GM21367 (cell line): ENCODE measurements around the gene RALA.

Source experiments
- ATAC-seq: cut with Tn5 transposase; IDR thresholded peaks from one replicate; pipeline ENCODE4 v1.9.1; 2021; ENCODE audit not compliant: unreplicated experiment

Gene RALA, protein sequence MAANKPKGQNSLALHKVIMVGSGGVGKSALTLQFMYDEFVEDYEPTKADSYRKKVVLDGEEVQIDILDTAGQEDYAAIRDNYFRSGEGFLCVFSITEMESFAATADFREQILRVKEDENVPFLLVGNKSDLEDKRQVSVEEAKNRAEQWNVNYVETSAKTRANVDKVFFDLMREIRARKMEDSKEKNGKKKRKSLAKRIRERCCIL

DNA sequence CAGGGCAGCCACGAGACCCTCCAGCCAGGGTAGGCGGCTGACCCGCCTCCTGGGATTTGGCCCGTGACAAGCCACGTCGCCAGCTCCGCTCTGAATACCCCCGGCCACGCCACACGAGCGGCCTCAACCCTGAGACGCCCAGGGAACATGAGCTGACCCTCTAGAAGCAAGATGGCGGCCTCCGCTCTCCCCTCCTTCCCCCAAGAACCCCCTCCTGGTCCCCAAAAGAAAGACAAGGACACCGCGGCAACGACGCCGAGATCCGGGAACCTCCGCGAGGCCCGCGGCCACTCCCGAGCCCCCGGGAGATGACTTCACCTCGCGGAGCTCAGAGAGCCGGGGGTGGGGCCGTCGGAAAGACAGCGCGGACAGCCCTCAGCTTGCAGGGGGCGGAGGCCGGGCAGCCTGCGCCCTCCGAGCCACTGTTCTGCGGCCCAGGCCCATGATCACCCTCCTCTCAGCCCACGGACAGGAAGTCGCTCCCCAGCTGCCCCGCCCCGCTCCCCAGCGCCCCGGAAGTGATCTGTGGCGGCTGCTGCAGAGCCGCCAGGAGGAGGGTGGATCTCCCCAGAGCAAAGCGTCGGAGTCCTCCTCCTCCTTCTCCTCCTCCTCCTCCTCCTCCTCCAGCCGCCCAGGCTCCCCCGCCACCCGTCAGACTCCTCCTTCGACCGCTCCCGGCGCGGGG, at the start of gene RALA:
Gene RALA, plus strand, starts transcription at position 526 of the 685 bp plus-strand sequence. CDS start 63,096 bp downstream, outside the sequence.
- peak; percentile 88 for ATAC-seq

- no peak for ATAC-seq
Measured at GRCh38 chr7:39574673-39575349, 48.6 kb upstream of the RALA start.

- no peak for ATAC-seq
Measured at GRCh38 chr7:39577229-39577874, 46.0 kb upstream of the RALA start.

- ATAC-seq: peak; percentile 94
Measured at GRCh38 chr7:39580149-39580874, 43.1 kb upstream of the RALA start.

GRCh38 chr7:39582536-39582935, 40.8 kb upstream of the RALA start:
- no peak for ATAC-seq

GRCh38 chr7:39583539-39583938, 39.8 kb upstream of the RALA start:
- no peak for ATAC-seq

GRCh38 chr7:39587393-39587792, 36.0 kb upstream of the RALA start:
- ATAC-seq: no peak

- ATAC-seq: no peak
Measured at GRCh38 chr7:39588416-39588815, 35.0 kb upstream of the RALA start.

DNA sequence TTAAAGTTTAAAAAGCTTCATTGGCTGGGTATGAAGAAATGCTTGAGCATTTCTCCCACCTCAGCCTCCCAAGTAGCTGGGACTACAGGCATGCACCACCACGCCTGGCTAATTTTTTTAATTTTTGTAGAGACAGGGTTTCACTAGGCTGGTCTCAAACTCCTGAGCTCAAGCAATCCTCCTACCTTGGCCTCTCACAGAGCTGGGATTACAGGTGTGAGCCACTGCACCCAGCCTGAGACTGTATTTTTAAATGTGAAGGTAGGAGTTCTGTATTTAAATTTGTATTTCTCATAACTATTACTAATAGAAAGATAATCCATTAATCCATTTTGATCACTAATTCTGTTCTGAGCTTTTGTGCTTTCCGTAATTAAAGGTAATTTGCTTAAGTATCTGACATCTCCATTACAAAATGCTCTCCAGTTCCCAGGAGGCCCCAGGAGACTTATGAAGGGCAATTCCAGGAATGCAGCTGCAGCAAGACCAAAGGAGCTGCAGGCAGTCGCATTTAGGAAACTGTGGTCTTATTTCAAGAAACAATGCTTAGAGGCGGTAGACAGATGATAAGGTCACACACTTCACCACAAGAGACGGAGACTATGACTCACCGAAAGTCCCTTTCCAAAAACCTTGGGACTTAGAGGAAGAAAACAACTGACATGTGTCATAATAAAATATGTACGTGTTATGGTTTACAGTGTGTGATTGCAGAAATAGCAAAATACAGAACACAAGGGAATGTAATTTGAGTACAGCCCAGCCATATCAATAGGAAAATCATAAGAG, 33.9 kb upstream of the RALA start:
- peak; percentile 89 for ATAC-seq

DNA sequence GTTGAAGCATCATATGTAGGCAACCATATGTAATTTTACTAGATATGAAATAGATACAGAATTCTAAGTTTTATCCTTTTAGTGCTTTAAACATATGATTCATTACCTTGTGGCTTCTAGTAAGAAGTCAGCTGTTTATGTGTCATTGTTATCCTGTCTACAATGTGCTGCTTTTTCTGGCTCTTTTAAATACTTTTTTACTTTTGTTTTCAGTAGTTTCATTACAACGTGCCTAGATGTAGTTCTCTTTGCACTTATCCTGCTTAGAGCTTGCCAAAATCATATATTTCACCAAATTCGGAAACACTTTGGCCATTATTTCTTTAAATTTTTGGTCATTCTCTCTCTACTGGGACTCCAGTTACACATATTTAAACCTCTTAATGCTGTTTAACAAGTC, 30.8 kb upstream of the RALA start:
- no peak for ATAC-seq

GRCh38 chr7:39594988-39595620, 28.3 kb upstream of the RALA start:
- no peak for ATAC-seq

DNA sequence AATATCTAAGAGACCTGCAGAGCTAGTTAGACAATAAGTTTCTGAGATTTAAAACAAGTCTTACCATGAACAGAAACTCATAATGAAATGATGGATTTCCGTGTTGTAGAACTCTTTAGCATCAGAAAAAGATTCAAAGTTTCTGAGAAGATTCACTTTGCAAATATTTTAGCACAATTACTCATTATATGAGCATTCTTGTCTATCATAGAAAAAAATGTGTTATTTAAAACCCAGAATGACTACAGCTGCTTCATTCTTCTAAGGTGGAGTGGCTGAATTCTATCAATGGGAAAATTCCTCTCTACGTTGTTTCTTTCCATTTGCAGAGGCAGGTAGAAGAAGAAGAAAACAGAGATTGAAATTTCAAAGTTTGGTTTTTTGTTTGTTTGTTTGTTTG, 21.0 kb upstream of the RALA start:
- no peak for ATAC-seq

DNA sequence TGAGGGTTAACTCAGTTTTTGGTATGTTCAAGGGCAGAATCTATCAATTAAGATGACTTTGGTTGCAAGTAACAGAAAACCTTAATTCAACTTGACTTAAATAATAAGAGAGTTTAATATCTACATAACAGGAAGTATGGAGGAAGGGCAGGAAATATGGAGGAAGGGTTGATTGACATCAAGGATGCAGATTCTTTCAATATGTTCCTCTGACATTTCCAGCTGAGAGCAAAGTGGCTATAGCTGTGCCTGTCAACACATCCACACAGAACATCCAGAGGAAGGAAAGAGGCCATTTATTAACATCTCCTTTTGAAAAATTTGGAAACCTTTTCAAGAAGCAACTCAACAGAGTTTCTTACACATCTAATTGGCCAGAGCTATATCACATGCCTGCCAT, 19.4 kb upstream of the RALA start:
- ATAC-seq: no peak

DNA sequence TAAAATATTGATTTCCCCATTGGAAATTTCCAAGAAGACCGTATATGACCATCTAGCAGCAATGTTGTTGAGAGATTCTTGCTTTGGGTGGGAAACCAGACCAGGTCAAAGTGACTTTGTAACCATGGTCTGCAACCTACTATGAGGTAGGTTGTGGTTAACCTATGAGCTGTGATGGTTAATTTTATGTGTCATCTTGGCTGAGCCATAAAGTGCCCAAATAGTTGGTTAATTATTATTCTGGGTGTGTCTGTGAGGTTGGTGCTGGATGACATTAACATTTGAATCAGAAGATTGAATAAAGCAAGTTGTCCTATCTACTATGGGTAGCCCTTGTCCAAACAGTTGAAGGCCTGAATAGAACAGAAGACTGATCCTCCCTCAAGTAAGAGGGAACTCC, 18.3 kb upstream of the RALA start:
- ATAC-seq: no peak

- ATAC-seq: no peak
Measured at GRCh38 chr7:39606352-39606751, 17.0 kb upstream of the RALA start.

- no peak for ATAC-seq
Measured at GRCh38 chr7:39606941-39607340, 16.4 kb upstream of the RALA start.

- ATAC-seq: no peak
Measured at GRCh38 chr7:39607865-39608264, 15.5 kb upstream of the RALA start.

GRCh38 chr7:39608278-39608677, 15.1 kb upstream of the RALA start:
- ATAC-seq: no peak

GRCh38 chr7:39609113-39609934, 14.0 kb upstream of the RALA start:
- no peak for ATAC-seq
